ENCODE results near the gene EIF5AL1.
"Not testable (repeated sequence)": the region's sequence is repeated elsewhere in the genome, so short reads cannot be mapped to it uniquely, and the experiment has no call there.

DNA sequence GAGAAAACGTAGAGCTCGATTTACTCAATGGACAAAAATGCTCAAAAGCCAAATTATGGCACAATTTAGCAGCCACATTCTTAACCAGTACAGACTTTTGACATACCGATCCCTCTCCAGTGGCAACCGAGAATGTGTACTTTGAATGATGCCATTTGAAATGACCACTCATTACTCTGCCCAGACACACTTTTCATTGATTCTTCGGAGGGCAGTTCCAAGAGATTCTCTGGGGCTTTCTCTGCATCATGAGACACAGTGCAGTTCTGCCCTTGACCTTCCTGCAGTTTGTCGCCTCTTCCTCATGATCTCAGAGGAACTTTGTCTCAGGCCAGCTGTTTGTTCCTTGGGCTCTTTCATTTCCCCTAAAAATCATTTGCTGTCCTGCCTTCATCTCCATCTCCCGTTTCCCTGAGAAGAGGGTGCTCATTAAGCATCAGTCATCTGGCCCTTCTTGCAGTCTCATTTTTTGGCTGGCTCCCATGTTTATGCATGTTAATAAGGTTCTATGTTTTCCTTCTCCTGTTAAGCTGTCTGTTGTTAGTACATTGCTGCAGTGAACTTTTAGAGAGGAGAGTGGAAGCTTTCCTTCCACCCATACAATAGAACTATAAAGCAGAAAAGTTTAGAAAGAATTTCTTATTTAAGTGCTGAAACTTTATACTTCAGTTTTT is 4.3 kb downstream of the EIF5AL1 start:
- TF ChIP-seq, protein P1, sequence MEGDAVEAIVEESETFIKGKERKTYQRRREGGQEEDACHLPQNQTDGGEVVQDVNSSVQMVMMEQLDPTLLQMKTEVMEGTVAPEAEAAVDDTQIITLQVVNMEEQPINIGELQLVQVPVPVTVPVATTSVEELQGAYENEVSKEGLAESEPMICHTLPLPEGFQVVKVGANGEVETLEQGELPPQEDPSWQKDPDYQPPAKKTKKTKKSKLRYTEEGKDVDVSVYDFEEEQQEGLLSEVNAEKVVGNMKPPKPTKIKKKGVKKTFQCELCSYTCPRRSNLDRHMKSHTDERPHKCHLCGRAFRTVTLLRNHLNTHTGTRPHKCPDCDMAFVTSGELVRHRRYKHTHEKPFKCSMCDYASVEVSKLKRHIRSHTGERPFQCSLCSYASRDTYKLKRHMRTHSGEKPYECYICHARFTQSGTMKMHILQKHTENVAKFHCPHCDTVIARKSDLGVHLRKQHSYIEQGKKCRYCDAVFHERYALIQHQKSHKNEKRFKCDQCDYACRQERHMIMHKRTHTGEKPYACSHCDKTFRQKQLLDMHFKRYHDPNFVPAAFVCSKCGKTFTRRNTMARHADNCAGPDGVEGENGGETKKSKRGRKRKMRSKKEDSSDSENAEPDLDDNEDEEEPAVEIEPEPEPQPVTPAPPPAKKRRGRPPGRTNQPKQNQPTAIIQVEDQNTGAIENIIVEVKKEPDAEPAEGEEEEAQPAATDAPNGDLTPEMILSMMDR (IDR thresholded peaks at IDR 0.05; ENCODE audit: control extremely low read depth in 1 of 3, insufficient read depth in 1 of 3, low read depth in 1 of 3, low read length in 3 of 3): not testable (repeated sequence)
- not testable (repeated sequence) for TF ChIP-seq JUND (IDR thresholded peaks at IDR 0.05; ENCODE audit: low read length); HDAC2 (IDR thresholded peaks at IDR 0.05; ENCODE audit: borderline replicate concordance in 1 of 2, low read depth in 2 of 2, low read length in 2 of 2); CREB1 (IDR thresholded peaks at IDR 0.05); YY1 (IDR thresholded peaks at IDR 0.05; ENCODE audit: low read depth, low read length); EP300 (IDR thresholded peaks at IDR 0.05; ENCODE audit: borderline replicate concordance in 1 of 2, low read depth in 2 of 2, low read length in 2 of 2)
- TF ChIP-seq, protein P2, sequence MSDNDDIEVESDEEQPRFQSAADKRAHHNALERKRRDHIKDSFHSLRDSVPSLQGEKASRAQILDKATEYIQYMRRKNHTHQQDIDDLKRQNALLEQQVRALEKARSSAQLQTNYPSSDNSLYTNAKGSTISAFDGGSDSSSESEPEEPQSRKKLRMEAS (IDR thresholded peaks at IDR 0.05): not testable (repeated sequence)
